HepG2 (cell line): ENCODE results near the gene VPS37B. TPM values are rescaled to one million over a fixed set of nuclear protein-coding genes. Genes with fewer than 3 reads are reported as not detected.

Experiments
- ATAC-seq: fragments of 200-7000 bp; cut with Tn5 transposase; 3 replicates; pipeline ENCODE4 v1.9.1; 2020; ENCODE audit warnings: mild to moderate bottlenecking, moderate library complexity
- BruUV-seq: library from RNA; stranded (reverse); fragments of 400-500 nt; replicated peaks from 2 replicates; lab custom pipeline; 2021; lab: Mats Ljungman, UMichigan
- CTCF ChIA-PET: fragments of 300-600 bp; formaldehyde crosslinking; extraction: SDS; loops from one replicate; lab custom pipeline; 2021; ENCODE audit warnings: low total read pairs, inconsistent platforms, low intra/inter-chr PET ratio; lab: Yijun Ruan, JAX
- POLR2A ChIA-PET: fragments of 350-600 bp; sonication (Branson Sonifier 250); formaldehyde crosslinking; loops from one replicate; lab custom pipeline; 2020; ENCODE audit warnings: antibody characterized with exemption, inconsistent platforms; lab: Yijun Ruan, JAX
- DNase-seq: peaks from one replicate; pipeline ENCODE4 v3.0.0-alpha.2; 2015; ENCODE audit warnings: low spot score
- FAIRE-seq: peaks from 3 replicates; lab custom pipeline; 2011; peaks lifted over from hg19 to GRCh38; lab: Jason Lieb, UNC
- H2AFZ ChIP-seq: one replicate; pipeline ENCODE4 v1.6.1; 2011; ENCODE audit warnings: low read length, inconsistent platforms
- H3K27ac ChIP-seq: fragments of 300-600 bp; 3 replicates; pipeline ENCODE4 v1.8.0; 2011; ENCODE audit warnings: mixed run types, mild to moderate bottlenecking, mixed read lengths, low read length, inconsistent platforms; ENCODE audit not compliant: insufficient read depth; ENCODE audit errors: extremely low read length
- H3K27me3 ChIP-seq, 2 experiments: fragments of 200-600 bp in 1 of 2; 2 replicates in 1 of 2; 3 replicates in 1 of 2; pipeline versions ENCODE4 v1.6.0 to v1.8.0; 2011; ENCODE audit warnings: low read length in 2 of 2, mild to moderate bottlenecking in 2 of 2, moderate library complexity in 2 of 2, inconsistent platforms in 1 of 2; ENCODE audit not compliant: insufficient read depth in 2 of 2, control insufficient read depth in 1 of 2
- H3K36me3 ChIP-seq, 2 experiments: fragments of 200-600 bp in 1 of 2; replicated peaks in 1 of 2; 2 replicates in 1 of 2; 3 replicates in 1 of 2; pipeline versions ENCODE4 v1.5.1 to v1.8.0; 2011; ENCODE audit warnings: low read length in 2 of 2, inconsistent platforms in 1 of 2; ENCODE audit not compliant: insufficient read depth in 2 of 2, control insufficient read depth in 1 of 2
- H3K4me1 ChIP-seq: 2 replicates; pipeline ENCODE4 v1.5.1; 2012; ENCODE audit warnings: low read length, inconsistent platforms; ENCODE audit not compliant: insufficient read depth
- H3K4me2 ChIP-seq: 2 replicates; pipeline ENCODE4 v1.6.0; 2011; ENCODE audit warnings: low read depth, low read length, inconsistent platforms
- H3K4me3 ChIP-seq, 3 experiments: fragments of 200-600 bp in 1 of 3; sonication (generic), shearing (Covaris generic) in 1 of 3; replicated peaks in 1 of 3; 2 replicates each; pipeline ENCODE4 v1.5.1; 2011 to 2016; ENCODE audit warnings: low read length in 3 of 3, inconsistent platforms in 2 of 3, low read depth in 2 of 3, mild to moderate bottlenecking in 2 of 3, control low read depth in 1 of 3, mixed read lengths in 1 of 3; ENCODE audit not compliant: insufficient read depth in 1 of 3
- H3K79me2 ChIP-seq: one replicate; pipeline ENCODE4 v1.6.1; 2011; ENCODE audit warnings: low read length, inconsistent platforms; ENCODE audit not compliant: insufficient read depth
- H3K9ac ChIP-seq: 2 replicates; pipeline ENCODE4 v1.6.0; 2011; ENCODE audit warnings: mild to moderate bottlenecking, low read depth, low read length, inconsistent platforms; ENCODE audit not compliant: insufficient read depth
- H3K9me3 ChIP-seq: 2 replicates; pipeline ENCODE4 v1.5.1; 2012; ENCODE audit warnings: mild to moderate bottlenecking, low read length
- H4K20me1 ChIP-seq: 2 replicates; pipeline ENCODE4 v1.6.0; 2011; ENCODE audit warnings: inconsistent platforms, mild to moderate bottlenecking, low read length, moderate library complexity; ENCODE audit not compliant: insufficient read depth
- AGO1 ChIP-seq: fragments of 200-400 bp; formaldehyde crosslinking; IDR thresholded peaks from 2 replicates; pipeline ENCODE4 v1.6.1; 2017; ENCODE audit warnings: mild to moderate bottlenecking, low read depth, low read length, moderate library complexity; ENCODE audit not compliant: poor library complexity, severe bottlenecking
- BCL6 ChIP-seq: IDR thresholded peaks from 2 replicates; pipeline ENCODE4 v1.6.1; 2016; ENCODE audit warnings: missing genetic modification reagents, missing compliant biosample characterization
- CCAR2 ChIP-seq: fragments of 200-400 bp; formaldehyde crosslinking; optimal IDR thresholded peaks from 2 replicates; pipeline ENCODE3; 2018; ENCODE audit warnings: low read depth, mild to moderate bottlenecking, low read length, moderate library complexity
- MTF2 ChIP-seq: sonication (generic); formaldehyde crosslinking; IDR thresholded peaks from 2 replicates; pipeline ENCODE4 v1.5.0; 2020; ENCODE audit warnings: missing genetic modification reagents, borderline replicate concordance
- PLRG1 ChIP-seq: fragments of 450-650 bp; conservative IDR thresholded peaks from 2 replicates; pipeline ENCODE4 v1.6.1; 2016
- POLR2A ChIP-seq, 2 experiments: IDR thresholded peaks; 2 replicates each; pipeline ENCODE4 v1.6.1; 2011; ENCODE audit warnings: low read depth in 2 of 2, low read length in 2 of 2, mild to moderate bottlenecking in 1 of 2, moderate library complexity in 1 of 2; ENCODE audit not compliant: insufficient read depth in 1 of 2
- RFX1 ChIP-seq: fragments of 450-650 bp; IDR thresholded peaks from 2 replicates; pipeline ENCODE4 v1.6.1; 2017
- SETDB1 ChIP-seq: sonication (generic); formaldehyde crosslinking; IDR thresholded peaks from 2 replicates; pipeline ENCODE4 v1.5.1; 2020; ENCODE audit warnings: missing genetic modification reagents, mild to moderate bottlenecking, borderline replicate concordance
- ZNF407 ChIP-seq: sonication (generic); formaldehyde crosslinking; IDR thresholded peaks from one replicate; pipeline ENCODE4 v1.5.1; 2020; ENCODE audit warnings: mild to moderate bottlenecking, missing genetic modification reagents; ENCODE audit errors: not compliant biosample characterization
- ZNF713 ChIP-seq: sonication (generic); formaldehyde crosslinking; IDR thresholded peaks from 2 replicates; pipeline ENCODE4 v1.4.0; 2020; ENCODE audit warnings: mild to moderate bottlenecking, missing genetic modification reagents
- WGBS: methylation state at CpG from one replicate; pipeline ENCODE4 v1.1.6; 2017; ENCODE audit warnings: low lambda C conversion rate; 5-methylcytosine and 5-hydroxymethylcytosine counted together
- in situ Hi-C: cut with HindIII; loops from 2 replicates; pipeline ENCODE4 v1.10.0; 2017; ENCODE audit warnings: low pct_unique_long_range_greater_than_20kb; ENCODE audit not compliant: extremely low pct_ligation_motif_present
- intact Hi-C: fragments of 100-400 bp; cut with micrococcal nuclease; formaldehyde crosslinking; loops from one replicate; pipeline ENCODE4 v1.10.0; 2022; ENCODE audit not compliant: unreplicated experiment
- polyA plus RNA-seq, 8 experiments: library from polyadenylated mRNA; depleted of rRNA in 3 of 8; stranded (reverse) in 7 of 8; unstranded in 1 of 8; fragments of >200 nt; fragmentation: Illumina TruSeq in 4 of 8; extraction: Trizol in 4 of 8; gene quantifications; 2 replicates each; pipeline versions ENCODE4 v1.2.1 to v1.2.3, GENCODE V29; 2011 to 2016; ENCODE audit warnings: low read depth in 4 of 8, missing spikeins in 1 of 8, mixed read lengths in 1 of 8; ENCODE audit not compliant: insufficient read depth in 1 of 8
- total RNA-seq, 5 experiments: library from RNA; depleted of rRNA; stranded (reverse); fragments of >200 nt; fragmentation: Illumina TruSeq; extraction: Trizol; gene quantifications; 2 replicates each; pipeline ENCODE4 v1.2.3, GENCODE V29; 2016; ENCODE audit warnings: low read depth in 1 of 5

The VPS37B gene
- total and polyA plus RNA-seq, 2 of the 13 experiments (the other 11 are each of a cell fraction or from before 2014, with no cell fraction given): 4.6 to 5.3 TPM

DNA sequence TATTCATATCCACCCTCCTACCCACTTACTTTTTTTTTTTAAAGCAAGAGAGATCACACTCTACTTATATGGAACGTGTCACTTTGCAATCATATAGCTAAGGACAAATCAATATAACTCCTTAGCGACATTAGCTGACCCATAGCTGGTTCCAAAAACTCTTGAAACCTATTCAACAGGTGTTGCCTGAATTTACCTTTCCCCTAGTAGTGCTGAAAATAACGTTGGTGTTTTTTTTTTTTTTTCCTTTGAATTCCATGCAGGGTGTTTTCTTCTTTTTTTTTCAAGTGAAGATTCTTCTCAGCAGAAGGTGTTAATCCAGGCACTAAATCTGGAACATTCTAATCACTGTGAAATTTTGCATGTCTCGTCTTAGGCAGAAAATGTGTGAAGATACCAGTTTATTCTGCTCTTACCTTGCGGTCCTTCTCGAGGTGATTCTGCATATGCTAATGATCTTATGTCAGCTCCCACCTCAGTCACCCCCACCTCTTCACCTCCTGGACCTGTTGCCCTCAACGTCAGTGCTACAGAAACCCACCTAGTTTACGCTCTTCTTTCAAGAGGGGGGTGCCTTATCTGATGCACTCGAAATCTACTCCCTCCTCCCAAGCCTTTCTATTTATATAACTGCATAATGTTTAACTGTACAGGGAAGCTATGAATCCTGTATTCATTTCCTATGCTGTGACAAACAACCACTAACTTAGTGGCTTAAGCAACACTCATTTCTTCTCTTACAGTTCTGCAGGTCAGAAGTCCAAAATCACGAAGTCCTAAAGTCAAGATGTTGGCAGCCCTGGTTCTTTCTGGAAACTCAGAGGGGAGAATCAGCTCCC is 7.1 kb upstream of the VPS37B start:
- POLR2A ChIA-PET: no interaction called here
- TF ChIP-seq CCAR2 (no peak), SETDB1 (CRISPR knock-in tag) (no peak), AGO1 (no peak), PLRG1 (no peak), ZNF713 (CRISPR knock-in tag) (no peak)
- TF ChIP-seq, all 625 proteins: peak for 0
- peak overlapping the region; percentile 57 for H3K4me2 ChIP-seq
- no peak; the same call in 2 of the 3 replicates for ATAC-seq
- no peaks in the 10 kb centered on the region for H3K27me3 ChIP-seq
- no peaks in the 10 kb centered on the region for H3K79me2 ChIP-seq
- no peak for DNase-seq
- BruUV-seq: no TSS peak
- no peaks in the 10 kb centered on the region for H3K36me3 ChIP-seq
- no peaks in the 10 kb centered on the region for H3K9me3 ChIP-seq
- no peak overlapping the region for H2AFZ ChIP-seq
- H3K9ac ChIP-seq: no peak overlapping the region
- intact Hi-C loops (no loop called here), in situ Hi-C loops (no loop called here)
- H3K4me1 ChIP-seq: peaks cover 58% of the 10 kb centered on the region
- H3K4me3 ChIP-seq: peak overlapping the region in 2 of 3 experiments; percentile 7 to 17; a peak in 2 of 6 replicates
- H3K27ac ChIP-seq: no peak overlapping the region
- CTCF ChIA-PET: no interaction called here
- FAIRE-seq: no peak
- 9% methylated on average over 10 of the region's 10 CpGs for WGBS
- H4K20me1 ChIP-seq: no peaks in the 10 kb centered on the region

DNA sequence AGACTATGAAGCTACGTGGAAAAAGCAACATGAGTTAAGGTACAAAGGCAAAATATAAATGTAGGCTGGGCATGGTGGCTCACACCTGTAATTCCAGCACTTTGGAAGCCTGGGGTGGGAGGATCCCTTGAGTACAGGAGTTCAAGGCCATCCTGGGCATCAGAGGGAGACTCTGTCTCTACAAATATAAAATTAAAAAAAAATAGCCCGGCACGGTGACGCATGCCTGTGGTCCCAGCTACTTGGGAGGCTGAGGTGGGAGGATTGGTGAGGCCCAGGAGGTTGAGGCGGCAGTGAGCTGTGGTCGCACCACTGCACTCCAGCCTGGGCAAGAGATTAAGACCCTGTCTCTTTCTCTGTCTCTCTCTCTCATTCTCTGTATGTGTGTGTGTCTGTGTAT is 4.0 kb upstream of the VPS37B start:
- DNase-seq: peak; percentile 78
- H3K9me3 ChIP-seq: no peaks in the 10 kb centered on the region
- H3K79me2 ChIP-seq: peaks cover 9% of the 10 kb centered on the region
- WGBS: 30% methylated on average over 6 of the region's 6 CpGs
- POLR2A ChIA-PET: interaction anchor here (0.9 to 4.1 kb wide), 4 partner anchors 12 to 333 kb away, joined by 3 to 19 read pairs (median 4); partner anchors contain the start of genes MPHOSPH9 and MTRFR
- intact Hi-C loops: no loop called here
- in situ Hi-C loops: no loop called here
- H4K20me1 ChIP-seq: no peaks in the 10 kb centered on the region
- H3K9ac ChIP-seq: no peak overlapping the region
- H3K4me1 ChIP-seq: peaks cover 59% of the 10 kb centered on the region
- no TSS peak for BruUV-seq
- peak overlapping the region; percentile 10; the same call in 1 of the 2 replicates for H3K4me2 ChIP-seq
- peak; percentile 52 for FAIRE-seq
- H2AFZ ChIP-seq: no peak overlapping the region
- no peaks in the 10 kb centered on the region; a peak in 1 of 5 replicates for H3K27me3 ChIP-seq
- H3K4me3 ChIP-seq: no peak overlapping the region; a peak in 1 of 6 replicates
- CTCF ChIA-PET: no interaction called here
- H3K27ac ChIP-seq: peak overlapping the region; percentile 60
- no peak for ATAC-seq
- H3K36me3 ChIP-seq: no peaks in the 10 kb centered on the region
- TF ChIP-seq RFX1: no peak
- TF ChIP-seq POLR2A (IDR thresholded peaks at IDR 0.05; ENCODE audit: insufficient read depth in 1 of 2, low read depth in 2 of 2, low read length in 2 of 2): no peak
- TF ChIP-seq MTF2 (CRISPR knock-in tag): no peak
- no peak for TF ChIP-seq ZNF407 (CRISPR knock-in tag)
- TF ChIP-seq BCL6: no peak
